ENCODE measurements around the gene SOX4.
A peak's percentile ranks its signal among the peaks of the same experiment; 100 is the strongest.

Gene SOX4

DNA sequence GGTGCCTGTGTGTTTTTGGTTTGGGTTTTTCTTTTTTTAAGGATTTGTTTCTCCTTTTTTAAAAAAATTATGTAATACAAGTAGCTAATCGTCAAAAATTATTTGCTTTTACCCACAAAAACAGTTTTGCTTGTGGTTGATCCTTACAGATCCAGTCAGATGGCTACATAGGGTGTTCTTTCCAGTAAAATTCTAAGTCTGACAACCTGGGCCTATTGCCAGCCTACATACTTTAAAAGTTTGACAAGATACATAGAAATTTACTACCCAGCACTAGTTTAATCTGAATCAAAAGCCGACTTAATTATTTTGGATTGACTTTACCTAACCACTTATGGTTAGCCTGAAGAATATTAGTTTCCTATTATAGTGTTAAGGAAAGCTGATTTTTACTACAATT is 2.1 kb upstream of the SOX4 start:
- CTCF ChIA-PET: interaction anchor here (0.6 kb wide), 1 partner anchor 1303 kb away, joined by 3 read pairs; no protein-coding TSS in a partner anchor
- no peak for TF ChIP-seq CTCF (conservative IDR thresholded peaks at IDR 0.05; ENCODE audit: low read depth)

GRCh38 chr6:21592953-21593352 is 598 bp upstream of the SOX4 start:
- POLR2A ChIA-PET (ENCODE audit: low non-redundant PET): no interaction called here
- CTCF ChIA-PET: interaction anchor here (0.6 kb wide), 1 partner anchor 73 kb away, joined by 3 read pairs; no protein-coding TSS in a partner anchor
- no peak for TF ChIP-seq CTCF (conservative IDR thresholded peaks at IDR 0.05; ENCODE audit: low read depth)
- no peak overlapping the region for H3K27ac ChIP-seq
- DNase-seq (ENCODE audit: low spot score): no peak

More for the DNA sequence above, 2.1 kb upstream of the SOX4 start:
- POLR2A ChIA-PET (ENCODE audit: low non-redundant PET): no interaction called here
- DNase-seq (ENCODE audit: low spot score): no peak
- H3K27ac ChIP-seq: no peak overlapping the region

DNA sequence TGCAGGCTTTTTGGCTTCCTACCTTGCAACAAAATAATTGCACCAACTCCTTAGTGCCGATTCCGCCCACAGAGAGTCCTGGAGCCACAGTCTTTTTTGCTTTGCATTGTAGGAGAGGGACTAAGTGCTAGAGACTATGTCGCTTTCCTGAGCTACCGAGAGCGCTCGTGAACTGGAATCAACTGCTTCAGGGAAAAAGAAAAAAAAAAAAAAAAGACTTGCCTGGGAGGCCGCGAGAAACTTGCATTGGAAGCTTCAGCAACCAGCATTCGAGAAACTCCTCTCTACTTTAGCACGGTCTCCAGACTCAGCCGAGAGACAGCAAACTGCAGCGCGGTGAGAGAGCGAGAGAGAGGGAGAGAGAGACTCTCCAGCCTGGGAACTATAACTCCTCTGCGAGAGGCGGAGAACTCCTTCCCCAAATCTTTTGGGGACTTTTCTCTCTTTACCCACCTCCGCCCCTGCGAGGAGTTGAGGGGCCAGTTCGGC is 420 bp downstream of the SOX4 start:
- H3K27ac ChIP-seq: peak overlapping the region; percentile 96
- ChIA-PET CTCF (no interaction called here), POLR2A (ENCODE audit: low non-redundant PET) (interaction anchor here (0.7 kb wide), 2 partner anchors 66 to 674 kb away, joined by 3 read pairs; no protein-coding TSS in a partner anchor)
- peak; percentile 26 for DNase-seq (ENCODE audit: low spot score)
- no peak for TF ChIP-seq CTCF (conservative IDR thresholded peaks at IDR 0.05; ENCODE audit: low read depth)

DNA sequence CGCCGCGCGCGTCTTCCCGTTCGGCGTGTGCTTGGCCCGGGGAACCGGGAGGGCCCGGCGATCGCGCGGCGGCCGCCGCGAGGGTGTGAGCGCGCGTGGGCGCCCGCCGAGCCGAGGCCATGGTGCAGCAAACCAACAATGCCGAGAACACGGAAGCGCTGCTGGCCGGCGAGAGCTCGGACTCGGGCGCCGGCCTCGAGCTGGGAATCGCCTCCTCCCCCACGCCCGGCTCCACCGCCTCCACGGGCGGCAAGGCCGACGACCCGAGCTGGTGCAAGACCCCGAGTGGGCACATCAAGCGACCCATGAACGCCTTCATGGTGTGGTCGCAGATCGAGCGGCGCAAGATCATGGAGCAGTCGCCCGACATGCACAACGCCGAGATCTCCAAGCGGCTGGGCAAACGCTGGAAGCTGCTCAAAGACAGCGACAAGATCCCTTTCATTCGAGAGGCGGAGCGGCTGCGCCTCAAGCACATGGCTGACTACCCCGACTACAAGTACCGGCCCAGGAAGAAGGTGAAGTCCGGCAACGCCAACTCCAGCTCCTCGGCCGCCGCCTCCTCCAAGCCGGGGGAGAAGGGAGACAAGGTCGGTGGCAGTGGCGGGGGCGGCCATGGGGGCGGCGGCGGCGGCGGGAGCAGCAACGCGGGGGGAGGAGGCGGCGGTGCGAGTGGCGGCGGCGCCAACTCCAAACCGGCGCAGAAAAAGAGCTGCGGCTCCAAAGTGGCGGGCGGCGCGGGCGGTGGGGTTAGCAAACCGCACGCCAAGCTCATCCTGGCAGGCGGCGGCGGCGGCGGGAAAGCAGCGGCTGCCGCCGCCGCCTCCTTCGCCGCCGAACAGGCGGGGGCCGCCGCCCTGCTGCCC is 1.1 kb downstream of the SOX4 start:
- CTCF ChIA-PET: interaction anchor here (0.6 to 0.7 kb wide), 2 partner anchors 377 to 1501 kb away, joined by 3 read pairs; no protein-coding TSS in a partner anchor
- POLR2A ChIA-PET (ENCODE audit: low non-redundant PET): interaction anchor here (0.7 kb wide), 1 partner anchor 67 kb away, joined by 3 read pairs; no protein-coding TSS in a partner anchor
- no peak for TF ChIP-seq CTCF (conservative IDR thresholded peaks at IDR 0.05; ENCODE audit: low read depth)
- peak overlapping the region; percentile 96 for H3K27ac ChIP-seq
- DNase-seq (ENCODE audit: low spot score): peak; percentile 40

GRCh38 chr6:21595285-21596144 is 2.0 kb downstream of the SOX4 start:
- peak; percentile 24 for TF ChIP-seq CTCF (conservative IDR thresholded peaks at IDR 0.05; ENCODE audit: low read depth)
- POLR2A ChIA-PET (ENCODE audit: low non-redundant PET): interaction anchor here (0.8 kb wide), 1 partner anchor 212 kb away, joined by 6 read pairs; no protein-coding TSS in a partner anchor
- CTCF ChIA-PET: interaction anchor here (0.7 to 0.9 kb wide), 2 partner anchors 373 to 376 kb away, joined by 3 to 5 read pairs; no protein-coding TSS in a partner anchor
- H3K27ac ChIP-seq: peak overlapping the region; percentile 96
- peak; percentile 33 for DNase-seq (ENCODE audit: low spot score)

Measured in RWPE1 (cell line).